HG03354 (cell line): ENCODE measurements around the gene LRRTM2.
"Not testable (repeated sequence)": the region's sequence is repeated elsewhere in the genome, so short reads cannot be mapped to it uniquely, and the experiment has no call there.

Experiments
- ATAC-seq: cut with Tn5 transposase; IDR thresholded peaks from one replicate; pipeline ENCODE4 v1.9.1; 2021; ENCODE audit warnings: mild to moderate bottlenecking; ENCODE audit not compliant: unreplicated experiment, poor library complexity, severe bottlenecking

Gene LRRTM2

GRCh38 chr5:138844125-138844461 lies 31.0 kb downstream of the LRRTM2 start:
- ATAC-seq = no peak

- no peak for ATAC-seq
Measured at GRCh38 chr5:138843316-138844124, 31.6 kb downstream of the LRRTM2 start.

- no peak for ATAC-seq
Measured at GRCh38 chr5:138841531-138841930, 33.6 kb downstream of the LRRTM2 start.

GRCh38 chr5:138840103-138840502 lies 35.0 kb downstream of the LRRTM2 start:
- no peak for ATAC-seq

- no peak for ATAC-seq
Measured at GRCh38 chr5:138837160-138837559, 38.0 kb downstream of the LRRTM2 start.

- not testable (repeated sequence) for ATAC-seq
Measured at GRCh38 chr5:138834853-138835252, 40.3 kb downstream of the LRRTM2 start.

- ATAC-seq = no peak
Measured at GRCh38 chr5:138833726-138834480, 41.2 kb downstream of the LRRTM2 start.

GRCh38 chr5:138833080-138833479 lies 42.1 kb downstream of the LRRTM2 start:
- no peak for ATAC-seq

- ATAC-seq = no peak
Measured at GRCh38 chr5:138832218-138832617, 42.9 kb downstream of the LRRTM2 start.

- no peak for ATAC-seq
Measured at GRCh38 chr5:138831703-138832102, 43.4 kb downstream of the LRRTM2 start.

- no peak for ATAC-seq
Measured at GRCh38 chr5:138829341-138829740, 45.8 kb downstream of the LRRTM2 start.

GRCh38 chr5:138828556-138828955 lies 46.6 kb downstream of the LRRTM2 start:
- no peak for ATAC-seq

GRCh38 chr5:138824924-138825863 lies 49.9 kb downstream of the LRRTM2 start:
- ATAC-seq = no peak

GRCh38 chr5:138824516-138824915 lies 50.6 kb downstream of the LRRTM2 start:
- ATAC-seq = no peak

- ATAC-seq = no peak
Measured at GRCh38 chr5:138820695-138821094, 54.4 kb downstream of the LRRTM2 start.

GRCh38 chr5:138819081-138819480 lies 56.1 kb downstream of the LRRTM2 start:
- no peak for ATAC-seq
